H1 (cell line): ENCODE measurements around the gene TMEM271. TPM values are rescaled to one million over a fixed set of nuclear protein-coding genes. Genes with fewer than 3 reads are reported as not detected.

Source experiments
- CTCF ChIA-PET: fragments of 300-600 bp; sonication (Branson Sonifier 250); formaldehyde crosslinking; loops from one replicate; lab custom pipeline; 2021; ENCODE audit not compliant: partially characterized antibody; lab: Charles Lee
- POLR2A ChIA-PET: fragments of 300-600 bp; sonication (Branson Sonifier 250); formaldehyde crosslinking; loops from one replicate; lab custom pipeline; 2021; ENCODE audit warnings: inconsistent platforms; ENCODE audit not compliant: partially characterized antibody; lab: Charles Lee
- DNase-seq, 2 experiments: peaks; one replicate each; pipeline versions ENCODE4 v3.0.0 to v3.0.0-alpha.2; 2010 to 2022; ENCODE audit warnings: low spot score in 2 of 2, low read depth in 1 of 2, mixed read lengths in 1 of 2
- FAIRE-seq: peaks from 2 replicates; lab custom pipeline; 2011; peaks lifted over from hg19 to GRCh38; lab: Jason Lieb, UNC
- H2AFZ ChIP-seq: 2 replicates; pipeline ENCODE4 v1.8.1; 2012; ENCODE audit warnings: low read length, inconsistent platforms
- H2AK5ac ChIP-seq: 2 replicates; pipeline ENCODE4 v1.6.1; 2013; ENCODE audit warnings: low read depth, low read length
- H2BK120ac ChIP-seq: replicated peaks from 2 replicates; pipeline ENCODE3; 2013; ENCODE audit warnings: low read depth, low read length, inconsistent platforms
- H2BK12ac ChIP-seq: 2 replicates; pipeline ENCODE4 v1.6.1; 2013; ENCODE audit warnings: low read depth, low read length
- H2BK15ac ChIP-seq: 2 replicates; pipeline ENCODE4 v1.6.1; 2013; ENCODE audit warnings: low read length
- H2BK20ac ChIP-seq: 2 replicates; pipeline ENCODE4 v1.6.1; 2013; ENCODE audit warnings: low read length
- H2BK5ac ChIP-seq: 2 replicates; pipeline ENCODE4 v1.6.1; 2013; ENCODE audit warnings: low read depth, low read length
- H3K14ac ChIP-seq: 2 replicates; pipeline ENCODE4 v1.6.1; 2013; ENCODE audit warnings: inconsistent platforms; ENCODE audit not compliant: insufficient read length
- H3K18ac ChIP-seq: 2 replicates; pipeline ENCODE4 v1.6.1; 2013; ENCODE audit warnings: low read length; ENCODE audit errors: extremely low read depth
- H3K23ac ChIP-seq: 2 replicates; pipeline ENCODE4 v1.6.1; 2013; ENCODE audit warnings: inconsistent platforms; ENCODE audit not compliant: insufficient read length
- H3K23me2 ChIP-seq: 2 replicates; pipeline ENCODE4 v1.6.1; 2013; ENCODE audit warnings: low read depth, low read length
- H3K27ac ChIP-seq: 2 replicates; pipeline ENCODE4 v1.6.1; 2011; ENCODE audit warnings: low read depth, low read length, inconsistent platforms
- H3K27me3 ChIP-seq, 4 experiments: replicated peaks in 1 of 4; 1 replicate in 1 of 4; 2 replicates in 3 of 4; pipeline versions ENCODE4 v1.6.1 to v1.8.1; 2011 to 2013; ENCODE audit warnings: low read length in 3 of 4, mild to moderate bottlenecking in 3 of 4, inconsistent platforms in 2 of 4, mixed read lengths in 2 of 4, moderate library complexity in 1 of 4; ENCODE audit not compliant: control insufficient read depth in 3 of 4, insufficient read depth in 3 of 4; ENCODE audit errors: extremely low read depth in 1 of 4
- H3K36me3 ChIP-seq, 4 experiments: 2 replicates each; pipeline versions ENCODE4 v1.6.1 to v1.8.1; 2011 to 2013; ENCODE audit warnings: mild to moderate bottlenecking in 4 of 4, low read length in 3 of 4, moderate library complexity in 2 of 4, control low read depth in 1 of 4, inconsistent platforms in 1 of 4; ENCODE audit not compliant: insufficient read depth in 4 of 4, control insufficient read depth in 2 of 4
- H3K4ac ChIP-seq: replicated peaks from 2 replicates; pipeline ENCODE3; 2013; ENCODE audit warnings: low read length, low read depth, mixed read lengths, inconsistent platforms; ENCODE audit not compliant: insufficient read length
- H3K4me1 ChIP-seq, 4 experiments: replicated peaks in 1 of 4; 1 replicate in 1 of 4; 2 replicates in 3 of 4; pipeline versions ENCODE4 v1.6.1 to v1.8.1; 2011 to 2013; ENCODE audit warnings: low read length in 3 of 4, inconsistent platforms in 2 of 4, mixed read lengths in 1 of 4; ENCODE audit not compliant: insufficient read depth in 4 of 4, control insufficient read depth in 3 of 4
- H3K4me2 ChIP-seq, 2 experiments: 2 replicates each; pipeline versions ENCODE4 v1.6.1 to v1.8.1; 2011 to 2013; ENCODE audit warnings: low read depth in 2 of 2, low read length in 2 of 2, control low read depth in 1 of 2, inconsistent platforms in 1 of 2, mild to moderate bottlenecking in 1 of 2; ENCODE audit not compliant: insufficient read depth in 1 of 2
- H3K4me3 ChIP-seq, 4 experiments: fragments of 200-600, 300-600 bp in 1 of 4; sonication (generic), shearing (Covaris generic), sonication (Bioruptor Twin) in 1 of 4; 2 replicates each; pipeline versions ENCODE4 v1.5.1 to v1.8.1; 2011 to 2016; ENCODE audit warnings: low read length in 4 of 4, low read depth in 3 of 4, control low read depth in 2 of 4, inconsistent platforms in 2 of 4, mild to moderate bottlenecking in 2 of 4, mixed read lengths in 1 of 4, moderate library complexity in 1 of 4; ENCODE audit not compliant: insufficient read depth in 2 of 4; ENCODE audit errors: extremely low read depth in 1 of 4
- H3K56ac ChIP-seq: replicated peaks from 2 replicates; pipeline ENCODE3; 2013; ENCODE audit warnings: low read depth, mild to moderate bottlenecking, mixed read lengths, low read length, inconsistent platforms; ENCODE audit not compliant: insufficient read length
- H3K79me1 ChIP-seq: 2 replicates; pipeline ENCODE4 v1.6.1; 2013; ENCODE audit warnings: low read depth, low read length, control low read depth
- H3K79me2 ChIP-seq, 2 experiments: 2 replicates each; pipeline versions ENCODE4 v1.6.1 to v1.8.1; 2012 to 2013; ENCODE audit warnings: low read length in 2 of 2, mild to moderate bottlenecking in 2 of 2, inconsistent platforms in 1 of 2; ENCODE audit not compliant: insufficient read depth in 2 of 2, control insufficient read depth in 1 of 2
- H3K9ac ChIP-seq, 4 experiments: replicated peaks in 1 of 4; 1 replicate in 1 of 4; 2 replicates in 3 of 4; pipeline versions ENCODE4 v1.6.1 to v1.8.1; 2011 to 2013; ENCODE audit warnings: low read depth in 3 of 4, low read length in 3 of 4, control low read depth in 2 of 4, mild to moderate bottlenecking in 2 of 4, moderate library complexity in 2 of 4, inconsistent platforms in 1 of 4; ENCODE audit errors: extremely low read depth in 1 of 4
- H3K9me3 ChIP-seq, 2 experiments: 2 replicates each; pipeline versions ENCODE4 v1.6.1 to v1.8.1; 2012 to 2013; ENCODE audit warnings: mild to moderate bottlenecking in 2 of 2, moderate library complexity in 2 of 2, control low read depth in 1 of 2, inconsistent platforms in 1 of 2, low read depth in 1 of 2, low read length in 1 of 2, mixed read lengths in 1 of 2; ENCODE audit not compliant: insufficient read depth in 2 of 2
- H4K20me1 ChIP-seq, 2 experiments: replicated peaks in 1 of 2; 2 replicates each; pipeline versions ENCODE3 to v1.8.1; 2011 to 2013; ENCODE audit warnings: inconsistent platforms in 2 of 2, low read length in 2 of 2, mild to moderate bottlenecking in 1 of 2; ENCODE audit not compliant: insufficient read depth in 2 of 2, control insufficient read depth in 1 of 2
- H4K5ac ChIP-seq: 2 replicates; pipeline ENCODE4 v1.6.1; 2013; ENCODE audit warnings: low read length, low read depth, mixed read lengths, inconsistent platforms; ENCODE audit not compliant: insufficient read length
- H4K8ac ChIP-seq: 2 replicates; pipeline ENCODE4 v1.8.0; 2013; ENCODE audit warnings: mild to moderate bottlenecking, moderate library complexity, low read length, inconsistent platforms; ENCODE audit not compliant: insufficient read depth; ENCODE audit errors: extremely low read depth
- H4K91ac ChIP-seq: replicated peaks from 2 replicates; pipeline ENCODE3; 2013; ENCODE audit warnings: low read length, mixed read lengths, inconsistent platforms; ENCODE audit not compliant: insufficient read length
- ASH2L ChIP-seq: fragments of 200-600, 300-600 bp; sonication (generic); IDR thresholded peaks from one replicate; pipeline ENCODE4 v1.7.1; 2017; ENCODE audit warnings: low read length
- BACH1 ChIP-seq: IDR thresholded peaks from 2 replicates; pipeline ENCODE4 v1.6.1; 2012; ENCODE audit warnings: low read length, improper control_type of control experiment
- BRCA1 ChIP-seq: IDR thresholded peaks from 2 replicates; pipeline ENCODE4 v1.6.1; 2012; ENCODE audit warnings: low read depth, low read length, improper control_type of control experiment
- CHD1 ChIP-seq: IDR thresholded peaks from 2 replicates; pipeline ENCODE4 v1.6.1; 2012; ENCODE audit warnings: low read depth, low read length, improper control_type of control experiment
- CREB1 ChIP-seq: IDR thresholded peaks from 2 replicates; pipeline ENCODE4 v1.6.1; 2012; ENCODE audit warnings: inconsistent platforms
- GABPA ChIP-seq: IDR thresholded peaks from 2 replicates; pipeline ENCODE4 v1.6.1; 2011; ENCODE audit warnings: mild to moderate bottlenecking, low read length, moderate library complexity, borderline replicate concordance; ENCODE audit not compliant: insufficient read depth
- KDM5A ChIP-seq: fragments of 200-600 bp; IDR thresholded peaks from 2 replicates; pipeline ENCODE4 v1.7.1; 2012; ENCODE audit warnings: mild to moderate bottlenecking, low read length, inconsistent platforms, mixed read lengths
- NANOG ChIP-seq: IDR thresholded peaks from 2 replicates; pipeline ENCODE4 v1.6.1; 2011; ENCODE audit warnings: low read length, low read depth, mild to moderate bottlenecking, inconsistent platforms; ENCODE audit not compliant: insufficient read depth, poor library complexity, severe bottlenecking
- RXRA ChIP-seq: IDR thresholded peaks from 2 replicates; pipeline ENCODE4 v1.6.1; 2011; ENCODE audit warnings: low read depth, mild to moderate bottlenecking, low read length, moderate library complexity; ENCODE audit not compliant: insufficient read depth
- SIRT6 ChIP-seq: IDR thresholded peaks from one replicate; pipeline ENCODE4 v1.7.1; 2012; ENCODE audit warnings: low read length, inconsistent platforms
- TBP ChIP-seq: IDR thresholded peaks from 2 replicates; pipeline ENCODE4 v1.6.1; 2011; ENCODE audit warnings: low read depth, low read length, improper control_type of control experiment
- TEAD4 ChIP-seq: IDR thresholded peaks from 2 replicates; pipeline ENCODE4 v1.6.1; 2012; ENCODE audit warnings: low read depth, low read length, inconsistent platforms, mixed read lengths
- WGBS, 2 experiments: shearing (Covaris generic) in 1 of 2; methylation state at CpG; one replicate each; pipeline versions ENCODE4 v1.1.6 to v1.1.7; 2013 to 2015; ENCODE audit warnings: low lambda C conversion rate in 2 of 2, mixed read lengths in 2 of 2, inconsistent platforms in 1 of 2, low coverage in 1 of 2, missing lambda C conversion rate in 1 of 2; ENCODE audit not compliant: insufficient replicate concordance in 2 of 2, insufficient coverage in 1 of 2, insufficient read length in 1 of 2; ENCODE audit errors: extremely low coverage in 1 of 2, missing lambda C conversion rate in 1 of 2; 5-methylcytosine and 5-hydroxymethylcytosine counted together
- polyA plus RNA-seq, 7 experiments: library from polyadenylated mRNA; depleted of rRNA in 3 of 7; stranded (reverse) in 5 of 7; unstranded in 2 of 7; fragments of >200 nt in 5 of 7; fragments of 200-250 nt in 2 of 7; gene quantifications; 1 replicate in 5 of 7; 2 replicates in 1 of 7; 4 replicates in 1 of 7; pipeline versions ENCODE4 v1.2.1 to v1.2.3, GENCODE V29; 2011 to 2013; ENCODE audit warnings: missing spikeins in 2 of 7, mixed read lengths in 2 of 7
- total RNA-seq: library from RNA; stranded (reverse); fragmentation: NEBNext Ultra II Directional; extraction: Animal tissue kit (Norgen Biotek cat#: 25700); gene quantifications from 2 replicates; pipeline ENCODE4 v1.2.1, GENCODE V29; 2021
- TF ChIP-seq, protein P1 (sequence below): IDR thresholded peaks from 2 replicates; pipeline ENCODE4 v1.6.1; 2012; ENCODE audit warnings: inconsistent platforms

Gene TMEM271
- total and polyA plus RNA-seq, 2 of the 8 experiments (the other 6 are each of a cell fraction or from before 2014, with no cell fraction given), result 0.08 to 0.35 TPM

- no peak overlapping the region for H3K9ac ChIP-seq
- no peak for FAIRE-seq
- TF ChIP-seq KDM5A, result no peak
- TF ChIP-seq BACH1, result no peak
- TF ChIP-seq BRCA1, result no peak
- no peak for TF ChIP-seq GABPA
- TF ChIP-seq CREB1, result no peak
- no peak for TF ChIP-seq RXRA
- TF ChIP-seq ASH2L, result no peak
- TF ChIP-seq, protein P1, sequence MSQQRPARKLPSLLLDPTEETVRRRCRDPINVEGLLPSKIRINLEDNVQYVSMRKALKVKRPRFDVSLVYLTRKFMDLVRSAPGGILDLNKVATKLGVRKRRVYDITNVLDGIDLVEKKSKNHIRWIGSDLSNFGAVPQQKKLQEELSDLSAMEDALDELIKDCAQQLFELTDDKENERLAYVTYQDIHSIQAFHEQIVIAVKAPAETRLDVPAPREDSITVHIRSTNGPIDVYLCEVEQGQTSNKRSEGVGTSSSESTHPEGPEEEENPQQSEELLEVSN, result no peak
- TF ChIP-seq TEAD4, result no peak
- no peak for TF ChIP-seq SIRT6
- no peak for TF ChIP-seq NANOG
- no peak for TF ChIP-seq CHD1
- no peak for TF ChIP-seq TBP
Observed at GRCh38 chr4:621296-622070, 45.4 kb upstream of the TMEM271 start.

More at GRCh38 chr4:621296-622070, 45.4 kb upstream of the TMEM271 start:
- no peak overlapping the region for H3K27ac ChIP-seq
- no peak overlapping the region for H2BK120ac ChIP-seq
- H2BK20ac ChIP-seq, result no peak overlapping the region
- no peak overlapping the region for H4K91ac ChIP-seq
- no peak for DNase-seq
- no peak overlapping the region for H2BK15ac ChIP-seq
- no peaks in the 10 kb centered on the region for H3K79me2 ChIP-seq
- no peaks in the 10 kb centered on the region; the same call in 1 of the 2 replicates for H3K79me1 ChIP-seq
- peaks cover 0 to 2% (median 0%) of the 10 kb centered on the region in 4 experiments; a peak in 1 of 7 replicates for H3K27me3 ChIP-seq
- H3K23ac ChIP-seq, result no peak overlapping the region
- H4K8ac ChIP-seq, result peak overlapping the region; percentile 14; the same call in 1 of the 2 replicates
- H3K18ac ChIP-seq, result no peak overlapping the region
- no peak overlapping the region for H3K4me3 ChIP-seq
- no peak overlapping the region for H2AK5ac ChIP-seq
- peaks cover 0 to 3% of the 10 kb centered on the region in 2 experiments for H4K20me1 ChIP-seq
- no peak overlapping the region for H3K4me2 ChIP-seq
- no peak overlapping the region for H2BK12ac ChIP-seq
- no peaks in the 10 kb centered on the region for H3K23me2 ChIP-seq
- H3K14ac ChIP-seq, result no peak overlapping the region
- ChIA-PET POLR2A (interaction anchor here (0.9 kb wide), 1 partner anchor 30 kb away, joined by 3 read pairs; no protein-coding TSS in a partner anchor), CTCF (interaction anchor here (1.2 to 1.9 kb wide), 2 partner anchors 18 to 63 kb away, joined by 3 to 7 read pairs; no protein-coding TSS in a partner anchor)
- 92% methylated on average over 22 of the region's 22 CpGs; no CpG with 5 or more reads in 1 of the 2 experiments for WGBS, 2 experiments
- no peak overlapping the region for H2BK5ac ChIP-seq
- H3K4ac ChIP-seq, result no peak overlapping the region
- H3K56ac ChIP-seq, result no peak overlapping the region
- no peaks in the 10 kb centered on the region for H3K9me3 ChIP-seq
- H2AFZ ChIP-seq, result no peak overlapping the region
- H3K4me1 ChIP-seq, result peaks cover 0 to 18% (median 8%) of the 10 kb centered on the region in 4 experiments; a peak in 5 of 7 replicates
- no peak overlapping the region for H4K5ac ChIP-seq
- H3K36me3 ChIP-seq, result no peaks in the 10 kb centered on the region
